GM12892 (cell line): ENCODE data around the gene RAD23A.
"Not testable (repeated sequence)": the region's sequence is repeated elsewhere in the genome, so short reads cannot be mapped to it uniquely, and the experiment has no call there.

Source experiments
- POLR2A ChIP-seq: IDR thresholded peaks from 2 replicates; pipeline ENCODE4 v1.6.1; 2011; ENCODE audit warnings: low read depth, low read length, control low read depth
- POLR2AphosphoS5 ChIP-seq: IDR thresholded peaks from 2 replicates; pipeline ENCODE4 v1.6.1; 2011; ENCODE audit warnings: low read depth, low read length, control low read depth
- TAF1 ChIP-seq: IDR thresholded peaks from 2 replicates; pipeline ENCODE4 v1.6.1; 2011; ENCODE audit warnings: low read depth, mild to moderate bottlenecking, control low read depth, low read length, borderline replicate concordance

DNA sequence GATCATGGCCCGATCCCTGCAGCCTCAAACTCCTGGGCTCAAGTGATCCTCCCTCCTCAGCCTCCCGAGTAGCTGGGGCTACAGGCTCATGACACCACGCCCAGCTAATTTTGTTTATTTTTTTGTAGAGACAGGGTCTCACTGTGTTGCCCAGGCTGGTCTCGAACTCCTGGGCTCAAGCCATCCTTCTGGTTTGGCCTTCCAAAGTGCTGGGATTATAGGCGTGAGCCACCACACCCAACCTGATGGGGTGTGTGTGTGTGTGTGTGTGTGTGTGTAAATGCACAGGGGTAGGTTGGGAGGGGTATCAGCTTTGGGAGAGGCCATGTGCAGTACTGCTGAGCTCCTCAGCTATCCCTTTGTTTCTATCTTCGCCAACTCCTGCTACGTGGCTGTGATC, 30.4 kb downstream of the RAD23A start:
- TF ChIP-seq POLR2A, POLR2AphosphoS5, TAF1: not testable (repeated sequence)
